PC-3 (cell line): ENCODE data around the gene ST6GALNAC6.

ENCODE experiments used
- CTCF ChIP-seq: fragments of 300-600 bp; sonication (generic); conservative IDR thresholded peaks from 2 replicates; pipeline ENCODE4 v1.5.1; 2017; ENCODE audit warnings: antibody characterized with exemption, low read depth, mild to moderate bottlenecking, low read length
- EZH2 ChIP-seq: fragments of 300-600 bp; sonication (generic); IDR thresholded peaks from one replicate; pipeline ENCODE4 v1.6.1; 2017; ENCODE audit warnings: antibody characterized with exemption, mild to moderate bottlenecking, low read length; ENCODE audit not compliant: unreplicated experiment

- no peak for TF ChIP-seq CTCF
- TF ChIP-seq EZH2, result no peak
Measured at GRCh38 chr9:127892831-127893230, 6.6 kb downstream of the ST6GALNAC6 start.
